HCT116 (cell line): ENCODE results near the gene NEK9. TPM values are rescaled to one million over a fixed set of nuclear protein-coding genes. Genes with fewer than 3 reads are reported as not detected.

Source experiments
- ATAC-seq: fragments of 200-7000 bp; cut with Tn5 transposase; 2 replicates; pipeline ENCODE4 v1.9.1; 2020; ENCODE audit warnings: mild to moderate bottlenecking, moderate library complexity
- BruUV-seq: library from RNA; stranded (reverse); fragments of 400-500 nt; replicated peaks from 2 replicates; lab custom pipeline; 2021; lab: Mats Ljungman, UMichigan
- CTCF ChIA-PET: fragments of 300-600 bp; sonication (Branson Sonifier 250); formaldehyde crosslinking; loops from one replicate; lab custom pipeline; 2021; ENCODE audit warnings: antibody characterized with exemption; lab: Charles Lee
- POLR2A ChIA-PET: fragments of 300-600, 350-600 bp; sonication (Branson Sonifier 250); formaldehyde crosslinking; loops from one replicate; lab custom pipeline; 2021; ENCODE audit warnings: antibody characterized with exemption; lab: Charles Lee
- RAD21 ChIA-PET, 2 experiments: fragments of 300-600 bp; sonication (Branson Sonifier 250); formaldehyde crosslinking; loops; one replicate each; lab custom pipeline; 2023; ENCODE audit warnings: low total read pairs in 2 of 2; ENCODE audit not compliant: uncharacterized antibody in 2 of 2, unreplicated experiment in 2 of 2, low non-redundant PET in 1 of 2; lab: Charles Lee
- DNase-seq: peaks from one replicate; pipeline ENCODE4 v3.0.0-alpha.2; 2010; ENCODE audit warnings: low read depth, low spot score
- H2AFZ ChIP-seq: fragments of 200-600 bp; shearing (Covaris generic), sonication (generic); 2 replicates; pipeline ENCODE4 v1.6.1; 2017; ENCODE audit warnings: low read depth, mixed run types, mixed read lengths, antibody characterized with exemption, low read length; ENCODE audit not compliant: poor library complexity, severe bottlenecking
- H3K27ac ChIP-seq: 2 replicates; pipeline ENCODE4 v1.5.1; 2012; ENCODE audit warnings: low read depth, low read length
- H3K27me3 ChIP-seq: fragments of 200-600 bp; sonication (generic); 2 replicates; pipeline ENCODE4 v1.6.1; 2016; ENCODE audit warnings: mixed run types, low read length, mixed read lengths; ENCODE audit not compliant: insufficient read depth
- H3K36me3 ChIP-seq, 2 experiments: fragments of 200-500 bp in 1 of 2; fragments of 200-600 bp in 1 of 2; sonication (Bioruptor generic) in 1 of 2; sonication (generic) in 1 of 2; 2 replicates each; pipeline versions ENCODE4 v1.5.1 to v1.6.1; 2014 to 2016; ENCODE audit warnings: low read length in 2 of 2, inconsistent platforms in 1 of 2, mixed read lengths in 1 of 2, mixed run types in 1 of 2; ENCODE audit not compliant: insufficient read depth in 2 of 2, control insufficient read depth in 1 of 2
- H3K4me1 ChIP-seq, 2 experiments: fragments of 200-600 bp in 1 of 2; sonication (generic) in 1 of 2; 2 replicates each; pipeline versions ENCODE4 v1.5.1 to v1.6.1; 2012 to 2017; ENCODE audit warnings: low read length in 2 of 2, inconsistent platforms in 1 of 2, mild to moderate bottlenecking in 1 of 2, mixed read lengths in 1 of 2, mixed run types in 1 of 2, moderate library complexity in 1 of 2; ENCODE audit not compliant: insufficient read depth in 2 of 2, control insufficient read depth in 1 of 2
- H3K4me2 ChIP-seq: fragments of 200-600 bp; sonication (generic); 2 replicates; pipeline ENCODE4 v1.6.1; 2017; ENCODE audit warnings: mixed run types, low read length, mixed read lengths
- H3K4me3 ChIP-seq, 2 experiments: fragments of 200-600 bp in 1 of 2; sonication (generic) in 1 of 2; replicated peaks in 1 of 2; 2 replicates each; pipeline ENCODE4 v1.5.1; 2011 to 2016; ENCODE audit warnings: low read length in 2 of 2, control low read depth in 1 of 2, low read depth in 1 of 2, mild to moderate bottlenecking in 1 of 2, mixed read lengths in 1 of 2, mixed run types in 1 of 2
- H3K79me2 ChIP-seq: fragments of 200-600 bp; sonication (generic); 2 replicates; pipeline ENCODE4 v1.6.1; 2017; ENCODE audit warnings: mild to moderate bottlenecking, mixed run types, low read length, moderate library complexity, mixed read lengths; ENCODE audit not compliant: insufficient read depth
- H3K9ac ChIP-seq: fragments of 200-600 bp; sonication (generic); 2 replicates; pipeline ENCODE4 v1.6.1; 2016; ENCODE audit warnings: low read length, mixed read lengths
- H3K9me2 ChIP-seq: fragments of 200-600 bp; sonication (generic), shearing (Covaris generic); 2 replicates; pipeline ENCODE4 v1.6.1; 2017; ENCODE audit warnings: mixed run types, mild to moderate bottlenecking, moderate library complexity; ENCODE audit not compliant: insufficient read depth
- H3K9me3 ChIP-seq, 2 experiments: fragments of 200-500 bp in 1 of 2; fragments of 200-600 bp in 1 of 2; sonication (Bioruptor generic) in 1 of 2; sonication (generic) in 1 of 2; 2 replicates each; pipeline ENCODE4 v1.6.1; 2014 to 2017; ENCODE audit warnings: low read length in 2 of 2, mixed read lengths in 2 of 2, inconsistent platforms in 1 of 2, low read depth in 1 of 2, mild to moderate bottlenecking in 1 of 2, mixed run types in 1 of 2, moderate library complexity in 1 of 2; ENCODE audit not compliant: control insufficient read depth in 1 of 2, insufficient read depth in 1 of 2
- H4K20me1 ChIP-seq: fragments of 200-600 bp; sonication (generic), shearing (Covaris generic); 2 replicates; pipeline ENCODE4 v1.6.1; 2017; ENCODE audit warnings: mixed run types, mild to moderate bottlenecking, moderate library complexity; ENCODE audit not compliant: insufficient read depth
- EGR1 ChIP-seq: IDR thresholded peaks from 2 replicates; pipeline ENCODE4 v1.6.1; 2012; ENCODE audit warnings: low read depth
- ELF1 ChIP-seq: IDR thresholded peaks from 2 replicates; pipeline ENCODE4 v1.6.1; 2012; ENCODE audit warnings: low read depth, borderline replicate concordance
- EZH2 ChIP-seq: fragments of 200-600 bp; sonication (generic); IDR thresholded peaks from 2 replicates; pipeline ENCODE4 v1.6.1; 2017; ENCODE audit warnings: antibody characterized with exemption, mixed run types
- JUND ChIP-seq: IDR thresholded peaks from 2 replicates; pipeline ENCODE4 v1.6.1; 2012
- POLR2AphosphoS5 ChIP-seq: IDR thresholded peaks from 2 replicates; pipeline ENCODE4 v1.6.1; 2011; ENCODE audit warnings: mild to moderate bottlenecking, low read depth, low read length, moderate library complexity
- RAD21 ChIP-seq: IDR thresholded peaks from 2 replicates; pipeline ENCODE4 v1.6.1; 2012; ENCODE audit warnings: low read depth, mild to moderate bottlenecking
- SP1 ChIP-seq: IDR thresholded peaks from 2 replicates; pipeline ENCODE4 v1.6.1; 2012; ENCODE audit warnings: low read depth
- SRF ChIP-seq: IDR thresholded peaks from 2 replicates; pipeline ENCODE4 v1.6.1; 2012; ENCODE audit warnings: low read depth
- TCF7L2 ChIP-seq: IDR thresholded peaks from 2 replicates; pipeline ENCODE4 v1.7.0; 2011; ENCODE audit warnings: borderline replicate concordance, inconsistent platforms; ENCODE audit not compliant: insufficient read depth, insufficient read length; ENCODE audit errors: extremely low read depth
- YY1 ChIP-seq: IDR thresholded peaks from 2 replicates; pipeline ENCODE4 v1.6.1; 2011; ENCODE audit warnings: low read length, low read depth, moderate library complexity, mild to moderate bottlenecking; ENCODE audit not compliant: insufficient replicate concordance; ENCODE audit errors: extremely low read depth
- ZFX ChIP-seq: fragments of 450-650 bp; IDR thresholded peaks from 2 replicates; pipeline ENCODE4 v1.6.1; 2017
- intact Hi-C: fragments of 100-400 bp; cut with micrococcal nuclease; formaldehyde crosslinking; loops from 2 replicates; pipeline ENCODE4 v1.10.0; 2022
- total RNA-seq: library from RNA; stranded (reverse); gene quantifications from one replicate; pipeline ENCODE4 v1.2.1, GENCODE V29; 2021; ENCODE audit not compliant: unreplicated experiment
- TF ChIP-seq, protein P1 (sequence below): IDR thresholded peaks from 2 replicates; pipeline ENCODE4 v1.6.1; 2012

NEK9 gene
- total RNA-seq, 1 experiment from 2014 or later: 64.4 TPM

DNA sequence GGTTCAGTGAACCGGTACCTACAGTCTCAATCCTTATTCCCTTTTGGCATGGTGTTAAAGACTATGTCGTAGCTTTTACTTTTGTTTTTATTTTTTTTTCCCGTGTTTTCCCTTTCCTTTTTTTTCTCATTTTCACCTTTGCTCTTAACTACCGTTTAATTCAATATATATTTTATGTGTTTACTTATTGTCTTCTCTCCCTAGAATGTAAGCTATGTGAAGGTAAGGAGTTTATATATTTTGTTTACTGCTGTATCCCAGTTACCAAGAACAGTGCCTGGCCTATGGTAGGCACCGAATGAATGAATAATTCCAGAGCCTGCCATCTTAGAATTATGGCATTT lies 75.3 kb downstream of the NEK9 start:
- Histone ChIP-seq H3K9ac (peak overlapping the region; percentile 70), H2AFZ (peak overlapping the region; percentile 71)

DNA sequence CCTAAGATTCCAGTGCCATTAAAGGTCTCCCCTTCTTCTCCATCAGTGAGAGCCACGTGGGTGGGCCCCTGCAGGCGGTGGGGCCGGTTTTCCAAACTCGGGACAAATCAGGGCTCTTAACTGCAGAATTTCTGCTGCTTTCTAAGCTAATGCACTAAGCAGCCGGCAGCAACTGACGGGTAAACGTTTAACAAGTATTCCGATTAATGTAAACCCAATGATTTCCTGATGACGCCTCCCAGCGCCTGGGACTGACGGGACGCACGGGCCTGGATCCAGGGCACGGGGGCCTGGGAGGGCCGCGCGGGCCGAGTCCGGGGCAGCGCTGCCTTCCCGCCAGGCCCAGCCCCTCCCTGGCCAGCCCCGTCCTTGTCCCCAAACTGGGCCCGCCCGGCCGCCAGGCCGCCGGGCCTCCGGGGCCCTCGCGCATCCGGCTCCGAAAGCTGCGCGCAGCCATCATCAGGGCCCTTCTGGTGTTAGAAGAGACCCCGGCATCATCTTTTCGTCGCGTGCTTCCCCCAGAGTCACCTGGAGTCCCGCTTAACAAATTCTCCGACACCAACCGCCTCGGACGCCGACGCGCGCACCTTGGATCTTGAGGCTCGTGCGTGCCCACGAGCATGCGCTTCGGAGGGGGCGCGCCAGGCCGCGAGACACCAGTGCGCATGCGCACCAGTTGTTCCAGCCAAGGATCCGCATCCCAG lies 75.8 kb downstream of the NEK9 start, which contains the start of gene MLH3:
Gene MLH3 (minus strand): TSS at position 616 of the 704 bp plus-strand sequence. CDS start 1,812 bp downstream, outside the sequence.
- RAD21 ChIA-PET: no interaction called here
- Histone ChIP-seq H4K20me1 (no peaks in the 10 kb centered on the region), H3K4me1 (peaks cover 0 to 16% of the 10 kb centered on the region in 2 experiments; a peak in 3 of 4 replicates), H3K27ac (peak within 1 kb of the TSS; percentile 58), H2AFZ (peak within 1 kb of the TSS; percentile 71), H3K9me2 (no peaks in the 10 kb centered on the region), H3K9me3 (no peaks in the 10 kb centered on the region), H3K4me2 (peak within 1 kb of the TSS; percentile 82), H3K79me2 (peaks cover 22% of the 10 kb centered on the region), H3K4me3 (peak within 1 kb of the TSS; percentile 50 to 59), H3K36me3 (peaks cover 0 to 7% of the 10 kb centered on the region in 2 experiments; a peak in 2 of 4 replicates), H3K27me3 (no peaks in the 10 kb centered on the region), H3K9ac (peak within 1 kb of the TSS; percentile 70)
- ATAC-seq (peak; percentile 88), DNase-seq (peak; percentile 65)
- TF ChIP-seq ZFX (peak; percentile 98), RAD21 (no peak), POLR2AphosphoS5 (peak; percentile 76), EZH2 (no peak), ELF1 (no peak), YY1 (no peak)
- TF ChIP-seq, protein P1, sequence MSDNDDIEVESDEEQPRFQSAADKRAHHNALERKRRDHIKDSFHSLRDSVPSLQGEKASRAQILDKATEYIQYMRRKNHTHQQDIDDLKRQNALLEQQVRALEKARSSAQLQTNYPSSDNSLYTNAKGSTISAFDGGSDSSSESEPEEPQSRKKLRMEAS: peak; percentile 97
- CTCF ChIA-PET: interaction anchor here (0.9 kb wide), 1 partner anchor 106 kb away, joined by 3 read pairs; no protein-coding TSS in a partner anchor
- intact Hi-C loops: no loop called here
- no TSS peak for BruUV-seq
- POLR2A ChIA-PET: no interaction called here

More for the DNA sequence above, 75.3 kb downstream of the NEK9 start:
- Histone ChIP-seq H3K9me3 (no peaks in the 10 kb centered on the region), H4K20me1 (no peaks in the 10 kb centered on the region), H3K36me3 (peaks cover 0 to 7% of the 10 kb centered on the region in 2 experiments; a peak in 2 of 4 replicates), H3K4me2 (peak overlapping the region; percentile 82), H3K9me2 (no peaks in the 10 kb centered on the region)
- RAD21 ChIA-PET: no interaction called here
- peak; percentile 8; the same call in 1 of the 2 replicates for ATAC-seq
- no TSS peak for BruUV-seq
- TF ChIP-seq EGR1 (no peak), JUND (no peak), SP1 (no peak), POLR2AphosphoS5 (no peak), SRF (no peak), RAD21 (no peak), TCF7L2 (no peak)
- TF ChIP-seq, protein P1: no peak
- TF ChIP-seq, all 23 proteins: peak for 0
- H3K4me1 ChIP-seq: peaks cover 0 to 16% of the 10 kb centered on the region in 2 experiments; a peak in 3 of 4 replicates
- no peak overlapping the region for H3K27ac ChIP-seq
- H3K27me3 ChIP-seq: no peaks in the 10 kb centered on the region
- peaks cover 26% of the 10 kb centered on the region for H3K79me2 ChIP-seq
- ChIA-PET POLR2A (no interaction called here), CTCF (interaction anchor here (0.9 kb wide), 1 partner anchor 107 kb away, joined by 3 read pairs; no protein-coding TSS in a partner anchor)
- no peak for DNase-seq
- H3K4me3 ChIP-seq: peak overlapping the region; percentile 50 to 59
- intact Hi-C loops: no loop called here
